ENCODE measurements around the gene UPF1. TPM values are rescaled to one million over a fixed set of nuclear protein-coding genes. Genes with fewer than 3 reads are reported as not detected.

UPF1 gene
- total and polyA plus RNA-seq, 2 of the 13 experiments (the other 11 are each of a cell fraction or from before 2014, with no cell fraction given) = 16.9 to 41.8 TPM

- 0 out of 2 replicates have a peak, but pooled peaks have one; percentile 64 for TF ChIP-seq PCBP1 (IDR thresholded peaks at IDR 0.05; ENCODE audit: borderline replicate concordance, low read depth, low read length)
- TF ChIP-seq FOXA3 (CRISPR knock-in tag; IDR thresholded peaks at IDR 0.05) = peak; percentile 73
- peak; percentile 58; the same call in 1 of the 2 replicates for TF ChIP-seq ZFP91 (CRISPR knock-in tag; IDR thresholded peaks at IDR 0.05; ENCODE audit: borderline replicate concordance)
- TF ChIP-seq TRIM22 (IDR thresholded peaks at IDR 0.05) = no peak
- peak; percentile 51 for TF ChIP-seq HNF4G (IDR thresholded peaks at IDR 0.05; ENCODE audit: borderline replicate concordance, low read depth, low read length)
- TF ChIP-seq HNF4G (CRISPR knock-in tag; IDR thresholded peaks at IDR 0.05; ENCODE audit: borderline replicate concordance, low read depth) = no peak
- TF ChIP-seq HMGXB3 (CRISPR knock-in tag; IDR thresholded peaks at IDR 0.05; ENCODE audit: borderline replicate concordance) = no peak
- no peak for TF ChIP-seq THAP7 (CRISPR knock-in tag; IDR thresholded peaks at IDR 0.05)
- no peak for TF ChIP-seq MAZ (IDR thresholded peaks at IDR 0.05; ENCODE audit: borderline replicate concordance, low read depth, low read length)
- peak; percentile 41; the same call in 1 of the 2 replicates for TF ChIP-seq MAZ (CRISPR knock-in tag; IDR thresholded peaks at IDR 0.05; ENCODE audit: low read depth)
- TF ChIP-seq FOXP4 (CRISPR knock-in tag; IDR thresholded peaks at IDR 0.05) = peak; percentile 73
- TF ChIP-seq CREBL2 (CRISPR knock-in tag; IDR thresholded peaks at IDR 0.05; ENCODE audit: borderline replicate concordance) = no peak
These were observed 33.1 kb upstream of the UPF1 start (continued) for GRCh38 chr19:18798384-18799352.

Measured in HepG2 (cell line).